SIG-M5 treated with dmso at 0.1 percent for 504 hours (cell line): ENCODE results near the gene MRPL20.
"Not testable (repeated sequence)": the region's sequence is repeated elsewhere in the genome, so short reads cannot be mapped to it uniquely, and the experiment has no call there.

ENCODE experiments used
- DNase-seq: peaks from one replicate; lab custom pipeline; 2025; ENCODE audit not compliant: unreplicated experiment; lab: John Stamatoyannopoulos, UW

MRPL20 gene

GRCh38 chr1:1390675-1391074 lies 16.4 kb downstream of the MRPL20 start:
- DNase-seq, result no peak

- no peak for DNase-seq
Observed at GRCh38 chr1:1388078-1388472, 19.0 kb downstream of the MRPL20 start.

GRCh38 chr1:1387098-1388077 lies 19.7 kb downstream of the MRPL20 start:
- DNase-seq, result no peak

- DNase-seq, result no peak
Observed at GRCh38 chr1:1385931-1386330, 21.2 kb downstream of the MRPL20 start.

- DNase-seq, result not testable (repeated sequence)
Observed at GRCh38 chr1:1385339-1385738, 21.8 kb downstream of the MRPL20 start.

GRCh38 chr1:1381294-1381693 lies 25.8 kb downstream of the MRPL20 start:
- no peak for DNase-seq

- no peak for DNase-seq
Observed at GRCh38 chr1:1380860-1381259, 26.2 kb downstream of the MRPL20 start.

GRCh38 chr1:1377540-1378205 lies 29.4 kb downstream of the MRPL20 start:
- DNase-seq, result no peak

- DNase-seq, result no peak
Observed at GRCh38 chr1:1376551-1377226, 30.4 kb downstream of the MRPL20 start.

- peak; percentile 98 for DNase-seq
Observed at GRCh38 chr1:1374929-1375662, 32.0 kb downstream of the MRPL20 start, which contains the start of gene AURKAIP1. TSS of gene AURKAIP1 (minus strand) at chr1:1375207. CDS start at chr1:1374756, 451 bp downstream.

- no peak for DNase-seq
Observed at GRCh38 chr1:1374589-1374928, 32.5 kb downstream of the MRPL20 start.

GRCh38 chr1:1373815-1374588 lies 33.1 kb downstream of the MRPL20 start:
- no peak for DNase-seq

- no peak for DNase-seq
Observed at GRCh38 chr1:1373051-1373814, 33.9 kb downstream of the MRPL20 start.

GRCh38 chr1:1371746-1372711 lies 35.1 kb downstream of the MRPL20 start:
- peak; percentile 33 for DNase-seq

- peak; percentile 80 for DNase-seq
Observed at GRCh38 chr1:1371364-1371745, 35.7 kb downstream of the MRPL20 start.

GRCh38 chr1:1370771-1371300 lies 36.3 kb downstream of the MRPL20 start:
- no peak for DNase-seq

- not testable (repeated sequence) for DNase-seq
Observed at GRCh38 chr1:1370094-1370493, 37.0 kb downstream of the MRPL20 start.

GRCh38 chr1:1367315-1367714 lies 39.8 kb downstream of the MRPL20 start:
- no peak for DNase-seq
